H54 (cell line): ENCODE data around the gene RASSF5.

ENCODE experiments used
- DNase-seq: peaks from one replicate; pipeline ENCODE4 v3.0.0; 2011; ENCODE audit warnings: low spot score, mixed read lengths; ENCODE audit not compliant: insufficient read length
- FAIRE-seq: peaks from 3 replicates; lab custom pipeline; 2011; peaks lifted over from hg19 to GRCh38; lab: Jason Lieb, UNC
- POLR2A ChIP-seq: IDR thresholded peaks from 2 replicates; pipeline ENCODE4 v1.6.1; 2011; ENCODE audit warnings: low read depth, mild to moderate bottlenecking, low read length

Gene RASSF5, protein sequence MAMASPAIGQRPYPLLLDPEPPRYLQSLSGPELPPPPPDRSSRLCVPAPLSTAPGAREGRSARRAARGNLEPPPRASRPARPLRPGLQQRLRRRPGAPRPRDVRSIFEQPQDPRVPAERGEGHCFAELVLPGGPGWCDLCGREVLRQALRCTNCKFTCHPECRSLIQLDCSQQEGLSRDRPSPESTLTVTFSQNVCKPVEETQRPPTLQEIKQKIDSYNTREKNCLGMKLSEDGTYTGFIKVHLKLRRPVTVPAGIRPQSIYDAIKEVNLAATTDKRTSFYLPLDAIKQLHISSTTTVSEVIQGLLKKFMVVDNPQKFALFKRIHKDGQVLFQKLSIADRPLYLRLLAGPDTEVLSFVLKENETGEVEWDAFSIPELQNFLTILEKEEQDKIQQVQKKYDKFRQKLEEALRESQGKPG

DNA sequence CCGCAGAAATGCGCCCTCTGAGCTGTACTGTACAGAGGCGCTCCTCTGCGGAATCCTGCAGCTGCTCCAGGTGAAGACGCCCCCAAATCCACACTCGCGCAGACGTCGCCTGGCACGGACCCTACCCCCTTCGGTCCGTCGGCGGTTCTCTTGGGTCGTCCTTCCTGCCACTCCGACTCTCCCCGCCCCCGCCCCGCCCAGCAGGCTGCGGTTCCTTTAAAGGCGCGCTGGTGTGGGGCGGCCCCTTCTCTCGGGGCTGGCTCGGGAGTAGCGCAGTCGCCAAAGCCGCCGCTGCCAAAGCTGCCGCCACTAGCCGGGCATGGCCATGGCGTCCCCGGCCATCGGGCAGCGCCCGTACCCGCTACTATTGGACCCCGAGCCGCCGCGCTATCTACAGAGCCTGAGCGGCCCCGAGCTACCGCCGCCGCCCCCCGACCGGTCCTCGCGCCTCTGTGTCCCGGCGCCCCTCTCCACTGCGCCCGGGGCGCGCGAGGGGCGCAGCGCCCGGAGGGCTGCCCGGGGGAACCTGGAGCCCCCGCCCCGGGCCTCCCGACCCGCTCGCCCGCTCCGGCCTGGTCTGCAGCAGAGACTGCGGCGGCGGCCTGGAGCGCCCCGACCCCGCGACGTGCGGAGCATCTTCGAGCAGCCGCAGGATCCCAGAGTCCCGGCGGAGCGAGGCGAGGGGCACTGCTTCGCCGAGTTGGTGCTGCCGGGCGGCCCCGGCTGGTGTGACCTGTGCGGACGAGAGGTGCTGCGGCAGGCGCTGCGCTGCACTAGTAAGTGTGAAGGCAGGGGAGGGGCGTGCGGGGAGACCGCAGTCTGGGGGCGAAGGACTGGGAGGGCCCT, at the start of gene RASSF5:
TSS of gene RASSF5 (plus strand) at position 248 of the 846 bp plus-strand sequence. CDS start at position 320, 72 bp downstream.
- peak; percentile 95 for TF ChIP-seq POLR2A
- DNase-seq (peak; percentile 60), FAIRE-seq (no peak)

DNA sequence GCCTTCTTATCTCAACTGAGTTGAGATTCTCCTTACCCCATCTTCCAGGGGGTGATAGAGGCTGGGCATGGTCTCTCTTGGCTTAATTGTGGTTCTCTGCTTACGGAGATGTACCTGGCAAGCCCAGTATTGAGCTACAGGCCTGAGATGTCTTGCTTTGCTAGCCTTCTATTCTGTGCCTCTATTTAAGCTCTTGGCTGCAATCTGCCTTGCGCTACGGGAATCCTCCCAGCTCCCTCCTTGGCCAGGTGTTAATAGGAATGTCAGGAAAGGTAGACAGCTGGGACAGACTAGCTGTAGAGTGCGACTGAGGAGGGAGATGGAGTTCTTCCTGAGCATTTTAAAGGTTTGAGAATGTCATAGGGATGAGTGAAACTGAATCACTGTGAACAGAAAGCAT, 47.6 kb upstream of the RASSF5 start:
- DNase-seq (no peak), FAIRE-seq (no peak)
- no peak for TF ChIP-seq POLR2A

DNA sequence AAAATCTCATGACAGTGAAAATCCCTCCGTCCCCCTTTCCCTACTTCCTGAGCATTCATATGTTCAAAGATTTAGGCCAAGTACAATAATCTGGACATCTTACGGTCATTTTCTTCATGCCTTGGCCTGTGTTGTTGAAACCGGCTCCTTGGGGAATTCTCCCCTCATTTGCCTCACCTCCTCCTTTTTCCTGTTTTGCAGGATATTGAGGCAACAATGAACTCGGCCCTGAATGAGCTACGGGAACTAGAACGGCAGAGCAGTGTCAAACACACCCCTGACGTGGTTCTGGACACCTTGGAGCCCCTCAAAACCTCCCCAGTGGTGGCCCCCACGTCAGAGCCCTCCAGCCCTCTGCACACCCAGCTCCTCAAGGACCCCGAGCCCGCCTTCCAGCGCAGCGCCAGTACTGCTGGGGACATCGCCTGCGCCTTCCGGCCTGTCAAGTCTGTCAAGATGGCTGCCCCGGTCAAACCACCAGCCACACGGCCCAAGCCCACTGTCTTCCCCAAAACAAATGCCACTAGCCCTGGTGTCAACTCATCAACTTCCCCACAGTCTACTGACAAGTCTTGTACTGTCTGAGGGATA, 46.4 kb upstream of the RASSF5 start:
- TF ChIP-seq POLR2A: no peak
- no peak for DNase-seq
- FAIRE-seq: no peak

DNA sequence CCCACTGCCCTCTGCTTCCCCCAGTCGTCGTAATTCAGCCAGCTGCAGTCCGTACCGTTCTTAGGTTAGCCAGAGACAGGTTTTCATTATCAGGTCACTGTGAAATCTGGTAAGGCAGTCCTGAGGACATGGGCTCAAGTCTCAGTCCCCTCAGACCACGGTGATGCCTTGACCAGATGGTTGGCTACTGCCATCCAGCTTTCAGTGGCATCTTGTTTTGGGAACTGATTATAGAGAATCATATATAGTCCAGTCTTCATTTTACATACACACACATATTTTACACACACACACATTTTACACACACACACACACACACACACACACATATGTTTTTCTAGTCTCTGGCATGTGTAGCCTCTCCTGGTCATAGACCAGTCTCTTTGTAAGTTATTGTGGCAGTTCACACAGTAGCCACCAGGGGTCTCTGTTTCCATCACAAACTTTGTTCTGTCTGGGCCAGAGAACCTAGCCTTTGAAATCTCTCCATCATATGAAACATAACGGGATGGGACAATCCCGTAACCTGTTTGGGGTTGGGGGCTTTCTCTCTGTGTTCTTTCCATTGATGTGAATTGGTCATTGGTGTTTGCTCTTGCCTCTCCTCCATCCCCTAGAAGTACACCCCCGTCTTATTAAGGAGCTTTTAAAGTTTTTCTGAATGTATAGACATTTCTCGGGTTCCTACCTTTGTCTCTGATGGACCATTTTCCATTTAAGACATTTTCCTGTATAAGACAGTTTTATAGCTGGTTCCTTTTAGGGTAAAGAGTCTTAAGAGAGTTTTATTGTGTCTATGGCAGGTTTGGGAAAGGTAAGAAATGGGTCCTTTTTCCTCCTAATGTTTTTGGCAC, 45.5 kb upstream of the RASSF5 start:
- peak; percentile 47 for DNase-seq
- TF ChIP-seq POLR2A: no peak
- no peak for FAIRE-seq

DNA sequence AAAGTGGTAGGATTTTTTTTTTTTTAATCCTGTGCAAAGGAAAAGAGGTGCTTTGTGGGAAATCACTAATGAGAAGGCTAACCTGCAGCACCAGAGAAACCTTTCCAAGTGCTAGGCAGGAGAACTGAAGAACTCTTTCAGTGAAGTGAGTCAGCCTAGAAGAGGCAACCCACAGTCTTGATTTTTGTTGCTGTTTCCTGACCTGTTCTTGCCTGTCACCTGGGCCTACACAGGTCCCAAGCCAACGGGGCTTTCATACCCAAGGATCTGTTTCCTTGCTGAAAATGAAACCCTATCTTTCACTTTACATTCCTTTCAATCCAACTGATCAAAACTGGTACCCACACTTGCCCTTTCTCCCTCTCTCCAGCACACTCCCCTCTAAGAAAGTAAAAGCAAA, 44.2 kb upstream of the RASSF5 start:
- TF ChIP-seq POLR2A: no peak
- no peak for FAIRE-seq
- no peak for DNase-seq

DNA sequence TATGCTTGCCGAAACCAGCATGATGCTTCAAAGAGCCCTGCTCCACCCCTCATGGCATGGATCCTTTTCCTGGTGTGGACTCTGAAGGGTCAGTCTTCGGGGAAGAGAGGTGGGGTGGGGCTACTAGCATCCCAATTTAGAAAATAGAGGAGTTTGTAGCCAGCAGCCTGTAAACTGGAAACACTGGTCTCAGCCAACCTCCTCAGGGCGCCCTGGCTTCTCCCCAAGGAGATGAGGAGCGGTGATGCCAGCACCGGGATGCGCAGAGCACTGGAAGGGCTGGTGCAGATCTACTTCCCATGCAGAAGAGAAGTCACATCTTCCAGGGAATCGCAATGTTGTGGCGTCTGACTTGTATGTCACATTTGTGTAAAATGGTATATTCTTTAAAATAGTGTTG, 43.4 kb upstream of the RASSF5 start:
- FAIRE-seq (no peak), DNase-seq (no peak)
- TF ChIP-seq POLR2A: no peak

DNA sequence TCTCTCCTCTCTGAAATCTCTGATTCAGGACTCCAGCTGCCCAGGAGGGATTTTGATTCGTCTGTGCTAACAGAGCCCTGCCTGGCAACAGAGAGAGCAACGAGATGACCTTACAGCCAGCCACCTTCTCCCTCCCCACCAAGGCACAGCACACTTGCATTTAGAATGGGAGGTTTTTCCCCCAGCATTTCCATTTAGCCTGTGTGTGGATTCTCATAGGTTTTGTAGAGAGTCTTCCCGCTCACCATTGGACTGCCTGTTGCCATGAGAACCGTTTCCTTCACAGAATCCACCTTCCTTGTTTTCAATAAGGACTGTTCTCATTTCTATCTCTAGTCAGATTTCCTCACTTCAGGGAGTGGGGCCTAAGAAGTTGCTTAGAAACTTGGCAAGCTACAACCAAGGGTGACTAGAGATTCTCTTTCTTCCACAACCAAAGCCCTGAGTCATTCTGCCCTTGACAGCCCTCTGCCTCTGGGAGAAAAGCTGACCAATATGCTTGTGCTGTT, 42.8 kb upstream of the RASSF5 start:
- TF ChIP-seq POLR2A: no peak
- DNase-seq: peak; percentile 58
- no peak for FAIRE-seq

DNA sequence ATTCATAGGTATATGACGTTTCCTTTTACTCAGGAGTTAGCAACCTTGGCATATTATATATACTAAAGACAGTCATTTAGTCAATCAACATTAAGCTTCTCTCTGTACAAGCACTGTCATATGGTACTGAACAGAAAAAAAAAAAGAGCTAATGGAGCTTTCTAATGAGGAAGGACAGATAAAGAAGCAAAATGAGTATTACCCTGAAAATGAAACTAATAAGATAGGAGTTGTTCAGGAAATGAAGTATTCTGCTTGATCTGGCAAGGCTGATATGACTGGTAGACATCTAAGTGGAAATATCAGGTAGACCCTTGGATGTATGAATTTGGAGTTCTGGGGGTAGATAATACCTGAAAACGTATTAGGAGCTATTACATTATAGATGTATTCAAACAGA, 41.4 kb upstream of the RASSF5 start:
- DNase-seq: no peak
- no peak for FAIRE-seq
- no peak for TF ChIP-seq POLR2A

DNA sequence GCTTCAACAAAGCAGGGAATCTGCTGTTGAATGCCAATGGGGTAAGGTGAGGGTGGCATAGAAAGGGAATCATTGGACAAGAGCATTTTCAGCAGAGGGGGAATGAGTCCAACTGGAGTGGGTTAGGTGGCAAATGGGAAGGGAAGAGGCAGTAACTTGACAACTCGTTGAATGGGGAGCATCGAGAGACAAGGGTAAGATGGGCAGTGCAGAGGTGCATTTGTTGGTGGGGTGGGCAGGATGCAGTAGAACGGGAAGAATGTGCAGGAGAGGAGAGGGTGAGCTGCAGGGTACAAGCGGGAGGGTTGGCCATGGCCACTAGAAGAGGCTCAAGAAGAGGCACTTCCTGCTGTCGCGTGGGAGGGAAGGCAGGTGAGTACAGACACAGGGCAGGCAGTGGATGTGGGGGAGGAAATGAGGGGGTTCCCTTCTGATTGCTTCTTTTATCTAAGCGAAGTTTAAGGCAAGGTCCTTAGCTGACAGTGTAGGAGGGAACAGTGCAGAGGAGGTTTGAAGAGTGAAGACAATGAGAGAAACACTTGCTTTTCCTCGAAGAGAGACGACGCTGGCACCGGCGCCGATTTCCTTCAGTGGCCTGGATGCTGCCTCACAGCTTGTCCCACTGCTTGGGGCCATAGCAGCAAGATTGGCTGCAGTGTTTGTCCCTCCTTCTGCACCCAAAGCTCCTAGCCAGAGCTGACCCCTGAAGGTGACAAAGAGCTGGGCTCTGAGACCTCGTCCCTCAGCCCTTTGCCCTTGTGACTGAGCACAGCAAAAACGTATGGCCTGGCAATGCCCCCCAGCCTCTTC, 40.3 kb upstream of the RASSF5 start:
- DNase-seq: no peak
- no peak for TF ChIP-seq POLR2A
- FAIRE-seq: no peak

DNA sequence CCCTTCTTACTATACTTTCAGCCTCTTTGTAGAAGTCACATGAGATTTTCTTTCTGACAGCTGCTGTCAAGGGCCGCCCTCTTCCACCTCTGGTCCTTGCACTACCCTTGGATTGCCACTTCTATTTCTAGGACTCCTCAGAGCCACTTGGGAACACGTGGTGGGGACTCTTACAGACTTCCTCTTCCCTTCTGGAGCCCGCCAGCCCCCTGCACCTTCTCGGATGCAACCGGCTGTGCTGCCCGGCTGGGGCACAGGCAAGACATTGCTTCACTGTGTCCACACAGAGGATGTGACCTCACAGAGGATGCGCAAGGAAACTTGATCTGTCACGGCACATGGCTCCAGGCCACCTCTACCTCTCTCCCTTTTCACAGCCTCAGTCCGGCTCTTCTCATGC, 39.4 kb upstream of the RASSF5 start:
- no peak for TF ChIP-seq POLR2A
- DNase-seq (no peak), FAIRE-seq (no peak)

DNA sequence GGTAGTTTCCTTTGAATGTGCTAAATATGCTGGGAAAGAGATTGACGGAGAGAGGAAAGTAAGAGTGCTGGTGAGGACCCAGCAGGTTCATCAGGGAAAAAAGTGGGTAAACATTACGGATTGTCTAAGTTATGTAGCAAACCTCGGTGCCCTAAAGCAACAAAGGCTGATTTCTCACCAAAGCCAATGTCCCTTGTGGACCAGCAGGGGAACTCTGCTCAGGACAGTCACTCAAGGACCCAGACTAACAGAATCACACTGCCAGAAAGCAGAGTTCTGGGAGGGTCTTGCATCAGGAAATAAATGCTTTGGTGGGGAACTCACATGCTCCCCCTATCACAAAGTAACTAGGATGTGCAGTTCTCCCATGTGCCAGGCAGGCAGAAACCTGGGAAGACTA, 38.8 kb upstream of the RASSF5 start:
- no peak for DNase-seq
- FAIRE-seq: no peak
- TF ChIP-seq POLR2A: no peak

DNA sequence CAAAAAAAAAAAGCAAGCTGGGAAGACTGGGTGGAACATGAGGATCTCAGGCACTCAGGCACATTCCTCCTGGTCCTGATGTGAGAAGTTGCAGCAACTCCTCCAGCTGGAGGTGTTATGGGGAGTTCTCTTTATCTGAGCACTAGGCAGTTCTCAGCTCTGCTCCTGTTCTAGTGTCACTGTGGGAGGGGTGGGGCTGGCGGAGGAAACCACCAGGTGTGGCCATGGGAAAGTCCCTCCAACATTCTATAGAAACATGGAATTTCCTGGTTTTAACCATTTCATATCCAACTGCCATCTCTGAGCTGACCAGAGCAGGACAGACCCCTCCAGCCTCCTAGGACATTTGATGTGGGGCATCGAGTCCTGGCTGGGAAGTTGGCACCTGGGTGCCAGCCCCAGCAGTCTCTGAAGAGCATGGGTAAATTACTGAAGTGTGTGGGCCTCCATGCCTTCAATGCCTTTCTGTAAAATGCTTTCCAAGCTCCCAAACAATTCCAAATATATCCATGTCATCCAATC, 37.9 kb upstream of the RASSF5 start:
- FAIRE-seq (no peak), DNase-seq (no peak)
- TF ChIP-seq POLR2A: no peak
